Activated naive CD8-positive, alpha-beta T cell treated with anti-CD3 and anti-CD28 coated beads, Interleukin-2, amount 10 ng/mL, durations not matched to agents 7 days and 5 days (primary cell): ENCODE results near the gene LRP2. TPM values are rescaled to one million over a fixed set of nuclear protein-coding genes. Genes with fewer than 3 reads are reported as not detected.
A peak's percentile ranks its signal among the peaks of the same experiment; 100 is the strongest.
"Not testable (repeated sequence)": the region's sequence is repeated elsewhere in the genome, so short reads cannot be mapped to it uniquely, and the experiment has no call there.

Experiments used
- ATAC-seq: fragments of 150-1000 bp; cut with Tn5 transposase; one replicate; pipeline ENCODE4 v1.10.0; 2021; ENCODE audit warnings: low read depth, moderate library complexity
- POLR2A ChIA-PET: fragments of 350-600 bp; sonication (Branson Sonifier 250); formaldehyde crosslinking; loops from one replicate; lab custom pipeline; 2021; ENCODE audit warnings: antibody characterized with exemption; lab: Charles Lee
- DNase-seq: peaks from one replicate; pipeline ENCODE4 v3.0.0; 2021
- H3K27ac Mint-ChIP-seq: one replicate; pipeline ENCODE4 v1.8.0; 2022; ENCODE audit warnings: mild to moderate bottlenecking, mixed read lengths
- H3K27me3 Mint-ChIP-seq: one replicate; pipeline ENCODE4 v1.8.0; 2022; ENCODE audit warnings: mild to moderate bottlenecking, moderate library complexity, mixed read lengths
- H3K36me3 Mint-ChIP-seq: one replicate; pipeline ENCODE4 v1.8.0; 2021; ENCODE audit warnings: mild to moderate bottlenecking, mixed read lengths
- H3K4me1 Mint-ChIP-seq: one replicate; pipeline ENCODE4 v1.8.0; 2021; ENCODE audit warnings: mixed read lengths
- H3K4me3 Mint-ChIP-seq: one replicate; pipeline ENCODE4 v1.8.0; 2022; ENCODE audit warnings: mild to moderate bottlenecking, moderate library complexity, mixed read lengths
- H3K9me3 Mint-ChIP-seq: one replicate; pipeline ENCODE4 v1.8.0; 2021; ENCODE audit warnings: mixed read lengths
- total RNA-seq, 2 experiments: library from RNA; stranded (reverse); gene quantifications; one replicate each; pipeline ENCODE4 v1.2.3, GENCODE V29; 2021

The LRP2 gene
- under 1 TPM; 0.40 to 0.47 TPM for total RNA-seq

- no peaks in the 10 kb centered on the region for H3K9me3 Mint-ChIP-seq
- no peaks in the 10 kb centered on the region for H3K36me3 Mint-ChIP-seq
- DNase-seq (peak; percentile 63), ATAC-seq (peak; percentile 20)
- peak within 1 kb of the TSS; percentile 82 for H3K4me3 Mint-ChIP-seq
- POLR2A ChIA-PET, result no interaction called here
- peaks cover 53% of the 10 kb centered on the region for H3K27me3 Mint-ChIP-seq
- H3K4me1 Mint-ChIP-seq, result peaks cover 25% of the 10 kb centered on the region
- H3K27ac Mint-ChIP-seq, result peak within 1 kb of the TSS; percentile 2
These were observed at the start of gene LRP2 for GRCh38 chr2:169362118-169362893. Gene LRP2, minus strand, starts transcription at chr2:169362534. Its CDS starts 135 bp downstream, at chr2:169362399.

- ATAC-seq, result no peak
- POLR2A ChIA-PET, result no interaction called here
- Mint-ChIP-seq H3K9me3 (peaks cover 2% of the 10 kb centered on the region), H3K4me3 (no peak overlapping the region), H3K4me1 (no peaks in the 10 kb centered on the region), H3K36me3 (no peaks in the 10 kb centered on the region), H3K27me3 (peaks cover 10% of the 10 kb centered on the region), H3K27ac (no peak overlapping the region)
- no peak for DNase-seq
These were observed 44.6 kb upstream of the LRP2 start for GRCh38 chr2:169406891-169407290.

- POLR2A ChIA-PET, result interaction anchor here (0.6 kb wide), 1 partner anchor 643 kb away, joined by 4 read pairs; no protein-coding TSS in a partner anchor
- H3K4me3 Mint-ChIP-seq, DNase-seq, H3K36me3 Mint-ChIP-seq, H3K9me3 Mint-ChIP-seq, H3K27ac Mint-ChIP-seq, ATAC-seq, H3K4me1 Mint-ChIP-seq: not testable (repeated sequence)
- H3K27me3 Mint-ChIP-seq, result peaks cover 15% of the 10 kb centered on the region
These were observed 37.2 kb upstream of the LRP2 start for GRCh38 chr2:169399491-169399890.

- Mint-ChIP-seq H3K27ac (no peak overlapping the region), H3K36me3 (no peaks in the 10 kb centered on the region), H3K27me3 (peaks cover 13% of the 10 kb centered on the region), H3K9me3 (no peaks in the 10 kb centered on the region), H3K4me3 (no peak overlapping the region), H3K4me1 (peaks cover 3% of the 10 kb centered on the region)
- POLR2A ChIA-PET, result no interaction called here
- ATAC-seq (no peak), DNase-seq (no peak)
These were observed 35.4 kb upstream of the LRP2 start for GRCh38 chr2:169397697-169398096.

GRCh38 chr2:169395821-169396374 is 33.6 kb upstream of the LRP2 start:
- no peak overlapping the region for H3K27ac Mint-ChIP-seq
- H3K4me1 Mint-ChIP-seq, result peaks cover 5% of the 10 kb centered on the region
- H3K9me3 Mint-ChIP-seq, result no peaks in the 10 kb centered on the region
- H3K27me3 Mint-ChIP-seq, result peaks cover 20% of the 10 kb centered on the region
- no peaks in the 10 kb centered on the region for H3K36me3 Mint-ChIP-seq
- DNase-seq (no peak), ATAC-seq (no peak)
- POLR2A ChIA-PET, result no interaction called here
- H3K4me3 Mint-ChIP-seq, result no peak overlapping the region

- no peaks in the 10 kb centered on the region for H3K36me3 Mint-ChIP-seq
- H3K4me3 Mint-ChIP-seq, result no peak overlapping the region
- H3K27me3 Mint-ChIP-seq, result peaks cover 34% of the 10 kb centered on the region
- ATAC-seq, result no peak
- peaks cover 5% of the 10 kb centered on the region for H3K4me1 Mint-ChIP-seq
- POLR2A ChIA-PET, result no interaction called here
- no peak overlapping the region for H3K27ac Mint-ChIP-seq
- no peak for DNase-seq
- no peaks in the 10 kb centered on the region for H3K9me3 Mint-ChIP-seq
These were observed 30.8 kb upstream of the LRP2 start for GRCh38 chr2:169393068-169393590.

- Mint-ChIP-seq H3K27ac (no peak overlapping the region), H3K36me3 (no peaks in the 10 kb centered on the region), H3K4me3 (no peak overlapping the region), H3K9me3 (no peaks in the 10 kb centered on the region), H3K4me1 (peaks cover 5% of the 10 kb centered on the region), H3K27me3 (peaks cover 39% of the 10 kb centered on the region)
- POLR2A ChIA-PET, result no interaction called here
- no peak for DNase-seq
- ATAC-seq, result no peak
These were observed 28.9 kb upstream of the LRP2 start for GRCh38 chr2:169391236-169391635.

GRCh38 chr2:169388161-169388560 is 25.8 kb upstream of the LRP2 start:
- DNase-seq (no peak), ATAC-seq (no peak)
- H3K36me3 Mint-ChIP-seq, result no peaks in the 10 kb centered on the region
- no peaks in the 10 kb centered on the region for H3K9me3 Mint-ChIP-seq
- H3K4me3 Mint-ChIP-seq, result no peak overlapping the region
- H3K27ac Mint-ChIP-seq, result no peak overlapping the region
- peaks cover 40% of the 10 kb centered on the region for H3K27me3 Mint-ChIP-seq
- POLR2A ChIA-PET, result no interaction called here
- peaks cover 4% of the 10 kb centered on the region for H3K4me1 Mint-ChIP-seq

GRCh38 chr2:169386722-169387121 is 24.4 kb upstream of the LRP2 start:
- ATAC-seq, result no peak
- Mint-ChIP-seq H3K27me3 (peaks cover 35% of the 10 kb centered on the region), H3K27ac (no peak overlapping the region), H3K9me3 (no peaks in the 10 kb centered on the region), H3K4me3 (no peak overlapping the region), H3K4me1 (no peaks in the 10 kb centered on the region), H3K36me3 (no peaks in the 10 kb centered on the region)
- no peak for DNase-seq
- POLR2A ChIA-PET, result no interaction called here

- H3K27me3 Mint-ChIP-seq, result peaks cover 28% of the 10 kb centered on the region
These were observed 22.5 kb upstream of the LRP2 start for GRCh38 chr2:169384816-169385215.

GRCh38 chr2:169372561-169372960 is 10.2 kb upstream of the LRP2 start:
- H3K4me3 Mint-ChIP-seq, result no peak overlapping the region
- no peaks in the 10 kb centered on the region for H3K9me3 Mint-ChIP-seq
- POLR2A ChIA-PET, result no interaction called here
- no peak overlapping the region for H3K27ac Mint-ChIP-seq
- no peaks in the 10 kb centered on the region for H3K4me1 Mint-ChIP-seq
- no peaks in the 10 kb centered on the region for H3K36me3 Mint-ChIP-seq
- DNase-seq (no peak), ATAC-seq (no peak)
- peaks cover 43% of the 10 kb centered on the region for H3K27me3 Mint-ChIP-seq

More at GRCh38 chr2:169384816-169385215, 22.5 kb upstream of the LRP2 start:
- no peak for ATAC-seq
- Mint-ChIP-seq H3K36me3 (no peaks in the 10 kb centered on the region), H3K4me1 (no peaks in the 10 kb centered on the region), H3K4me3 (no peak overlapping the region), H3K27ac (no peak overlapping the region), H3K9me3 (no peaks in the 10 kb centered on the region)
- DNase-seq, result no peak
- POLR2A ChIA-PET, result no interaction called here

GRCh38 chr2:169366066-169366465 is 3.7 kb upstream of the LRP2 start:
- no peaks in the 10 kb centered on the region for H3K36me3 Mint-ChIP-seq
- peaks cover 29% of the 10 kb centered on the region for H3K27me3 Mint-ChIP-seq
- no peak overlapping the region for H3K27ac Mint-ChIP-seq
- no peak for ATAC-seq
- no peak overlapping the region for H3K4me3 Mint-ChIP-seq
- no peak for DNase-seq
- POLR2A ChIA-PET, result no interaction called here
- peaks cover 25% of the 10 kb centered on the region for H3K4me1 Mint-ChIP-seq
- no peaks in the 10 kb centered on the region for H3K9me3 Mint-ChIP-seq

GRCh38 chr2:169365029-169365480 is 2.7 kb upstream of the LRP2 start:
- ATAC-seq, result peak; percentile 15
- POLR2A ChIA-PET, result no interaction called here
- Mint-ChIP-seq H3K4me1 (peaks cover 25% of the 10 kb centered on the region), H3K4me3 (peak overlapping the region; percentile 82), H3K36me3 (no peaks in the 10 kb centered on the region), H3K9me3 (no peaks in the 10 kb centered on the region), H3K27me3 (peaks cover 36% of the 10 kb centered on the region), H3K27ac (peak overlapping the region; percentile 62)
- DNase-seq, result no peak
